ENCODE results near the gene DOCK6.
A peak's percentile ranks its signal among the peaks of the same experiment; 100 is the strongest.

DOCK6 gene

GRCh38 chr19:11278670-11279069 lies 16.3 kb upstream of the DOCK6 start:
- no peak for DNase-seq (ENCODE audit: low spot score)

GRCh38 chr19:11274533-11275086 lies 12.3 kb upstream of the DOCK6 start:
- no peak for DNase-seq (ENCODE audit: low spot score)

- DNase-seq (ENCODE audit: low spot score) = no peak
Measured at GRCh38 chr19:11273989-11274388, 11.7 kb upstream of the DOCK6 start.

GRCh38 chr19:11273296-11273695 lies 11.0 kb upstream of the DOCK6 start:
- DNase-seq (ENCODE audit: low spot score) = no peak

GRCh38 chr19:11269408-11269807 lies 7.1 kb upstream of the DOCK6 start:
- no peak for DNase-seq (ENCODE audit: low spot score)

- DNase-seq (ENCODE audit: low spot score) = peak; percentile 21
Measured at GRCh38 chr19:11268783-11269267, 6.5 kb upstream of the DOCK6 start.

- DNase-seq (ENCODE audit: low spot score) = no peak
Measured at GRCh38 chr19:11267316-11268085, 5.2 kb upstream of the DOCK6 start.

GRCh38 chr19:11265785-11266236 lies 3.5 kb upstream of the DOCK6 start:
- DNase-seq (ENCODE audit: low spot score) = no peak

GRCh38 chr19:11265177-11265784 lies 3.0 kb upstream of the DOCK6 start:
- no peak for DNase-seq (ENCODE audit: low spot score)

- no peak for DNase-seq (ENCODE audit: low spot score)
Measured at GRCh38 chr19:11264452-11265176, 2.3 kb upstream of the DOCK6 start.

- no peak for DNase-seq (ENCODE audit: low spot score)
Measured at GRCh38 chr19:11263726-11264125, 1.4 kb upstream of the DOCK6 start.

GRCh38 chr19:11261431-11261970 lies 823 bp downstream of the DOCK6 start:
- no peak for DNase-seq (ENCODE audit: low spot score)

- no peak for DNase-seq (ENCODE audit: low spot score)
Measured at GRCh38 chr19:11260996-11261395, 1.3 kb downstream of the DOCK6 start.

- DNase-seq (ENCODE audit: low spot score) = no peak
Measured at GRCh38 chr19:11257846-11258380, 4.4 kb downstream of the DOCK6 start.

GRCh38 chr19:11256189-11256588 lies 6.1 kb downstream of the DOCK6 start:
- no peak for DNase-seq (ENCODE audit: low spot score)

- no peak for DNase-seq (ENCODE audit: low spot score)
Measured at GRCh38 chr19:11254666-11255065, 7.7 kb downstream of the DOCK6 start.

GRCh38 chr19:11252665-11253355 lies 9.5 kb downstream of the DOCK6 start:
- DNase-seq (ENCODE audit: low spot score) = no peak

- no peak for DNase-seq (ENCODE audit: low spot score)
Measured at GRCh38 chr19:11251650-11252314, 10.5 kb downstream of the DOCK6 start.

- DNase-seq (ENCODE audit: low spot score) = no peak
Measured at GRCh38 chr19:11251217-11251616, 11.1 kb downstream of the DOCK6 start.

GRCh38 chr19:11248852-11249251 lies 13.5 kb downstream of the DOCK6 start:
- DNase-seq (ENCODE audit: low spot score) = no peak

- DNase-seq (ENCODE audit: low spot score) = no peak
Measured at GRCh38 chr19:11247934-11248333, 14.4 kb downstream of the DOCK6 start.
